NCI-H1930 (cell line): ENCODE measurements around the gene MGAT5.

Experiments
- DNase-seq, 2 experiments: peaks; one replicate each; lab custom pipeline; 2025; lab: John Stamatoyannopoulos, UW

MGAT5 gene

DNA sequence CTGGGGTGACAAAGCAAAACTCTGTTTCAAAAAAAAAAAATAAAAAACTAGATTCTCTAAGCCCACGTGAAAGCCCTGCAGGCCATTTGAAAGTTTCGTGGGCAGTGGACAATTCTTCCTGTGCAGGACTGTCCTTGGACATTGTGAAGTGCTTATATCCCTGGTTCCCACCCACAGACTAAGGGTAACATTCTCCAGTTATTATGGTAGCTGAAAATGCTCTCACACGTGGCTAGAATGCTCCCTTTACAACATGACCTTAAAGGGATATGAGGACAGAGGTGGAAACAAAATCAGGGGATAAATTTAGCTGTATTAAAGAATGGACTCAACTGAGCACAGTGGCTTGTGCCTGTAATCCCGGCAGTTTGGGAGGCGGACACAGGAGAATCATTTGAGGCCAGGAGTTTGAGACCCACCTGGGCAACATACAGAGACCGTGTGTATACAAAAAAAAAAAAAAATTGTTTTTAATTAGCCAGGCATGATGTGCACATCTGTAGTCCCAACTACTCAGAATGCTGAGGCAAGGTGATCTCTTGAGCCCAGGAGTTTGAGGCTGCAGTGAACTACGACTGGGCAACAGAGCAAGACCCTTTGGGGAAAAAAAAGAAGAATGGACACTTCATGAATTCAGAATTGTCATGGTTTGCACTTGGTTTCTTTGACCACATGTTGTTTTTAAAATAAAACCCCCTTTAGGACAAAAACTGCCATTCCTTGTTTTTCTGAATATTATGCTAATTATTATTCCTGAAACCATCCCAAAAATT, 167.9 kb downstream of the MGAT5 start:
- DNase-seq: no peak

GRCh38 chr2:134425724-134426496, 172.0 kb downstream of the MGAT5 start:
- DNase-seq: no peak

DNA sequence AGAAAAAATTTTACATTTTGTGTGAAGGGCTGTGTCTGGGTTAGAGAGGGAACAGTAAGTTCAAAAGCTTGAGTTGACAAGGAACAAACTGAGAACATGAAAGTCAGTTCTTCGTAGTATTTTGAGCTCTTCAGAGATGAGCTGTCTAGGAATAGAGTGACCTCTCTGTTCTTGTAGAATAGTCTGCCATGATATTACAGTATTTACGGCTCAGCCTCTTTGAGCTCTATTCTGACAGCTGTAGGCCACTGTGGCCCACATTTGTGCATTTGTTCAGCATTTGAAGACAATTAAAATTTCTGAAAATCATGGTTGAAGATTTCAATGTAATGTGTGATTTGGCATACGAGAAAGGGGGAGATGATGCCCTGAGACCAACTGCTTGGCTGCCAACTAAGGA, 172.8 kb downstream of the MGAT5 start:
- no peak for DNase-seq

GRCh38 chr2:134429886-134430285, 176.0 kb downstream of the MGAT5 start:
- no peak for DNase-seq

DNA sequence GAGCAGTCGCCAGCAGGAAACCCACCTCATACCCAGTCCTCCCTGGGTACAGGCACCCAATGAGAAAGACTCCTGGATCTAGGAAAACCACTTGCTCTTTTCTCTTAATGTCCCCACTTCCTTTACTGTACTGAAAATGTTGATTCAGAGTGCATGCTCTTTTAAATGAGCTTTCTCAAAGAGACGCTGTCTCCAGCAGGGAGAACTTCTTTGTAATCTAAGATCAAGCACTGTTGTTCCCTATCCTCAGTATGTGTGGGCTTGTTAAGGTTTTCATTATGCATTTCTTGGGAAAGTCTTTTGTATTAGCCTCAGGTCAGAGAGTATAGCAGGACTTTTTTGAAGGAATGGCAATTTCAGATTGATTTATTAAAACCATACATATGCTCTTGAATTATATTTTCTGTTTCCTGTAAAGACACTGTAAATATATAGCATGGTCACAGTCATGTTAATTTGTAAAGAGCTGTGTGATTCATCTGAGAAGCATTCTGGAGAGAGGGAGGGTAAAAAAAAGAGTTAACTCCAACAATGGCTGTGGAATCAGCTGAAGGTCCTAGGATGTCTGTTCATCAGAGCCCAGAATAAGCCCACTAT, 178.1 kb downstream of the MGAT5 start:
- no peak for DNase-seq

DNA sequence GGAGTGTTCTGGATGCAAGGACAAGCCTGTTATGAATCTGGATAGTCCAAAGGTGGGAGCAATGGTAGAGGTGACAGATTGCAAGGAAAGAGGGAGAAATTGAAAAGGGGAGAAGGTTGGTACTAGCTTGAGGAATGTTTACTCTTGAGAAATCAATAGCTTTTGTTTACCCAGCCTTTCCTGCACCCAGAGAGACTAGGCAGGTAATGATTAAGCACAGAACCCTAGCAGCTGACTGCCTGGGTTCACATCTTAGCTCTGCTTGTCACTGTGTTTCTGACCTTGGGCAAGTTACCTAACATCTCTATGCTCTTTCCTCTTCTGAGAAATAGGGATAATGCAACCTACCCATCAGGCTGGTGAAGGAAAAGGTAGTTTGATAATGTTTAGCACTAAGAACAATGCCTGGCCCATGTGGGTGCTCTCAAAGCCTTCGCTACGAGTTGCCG, 178.6 kb downstream of the MGAT5 start:
- DNase-seq: no peak

DNA sequence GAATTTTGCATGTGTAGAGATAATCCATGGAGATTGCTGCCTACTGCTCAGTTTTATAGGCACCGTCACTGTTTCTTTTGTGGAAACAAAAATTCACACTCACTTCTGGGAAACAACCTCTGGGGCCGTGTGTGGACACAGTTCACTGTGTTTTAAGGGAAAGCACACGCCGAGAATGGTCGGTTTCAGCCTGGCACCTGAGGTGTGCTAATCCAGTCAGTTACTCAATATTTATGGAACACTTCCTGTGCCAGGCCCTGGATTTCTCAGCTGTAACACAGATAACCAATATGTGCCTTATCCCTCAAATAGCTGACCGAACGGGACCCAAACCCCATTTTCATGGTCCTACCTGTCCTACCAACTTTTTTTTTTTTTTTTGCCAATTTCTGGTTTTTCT, 179.6 kb downstream of the MGAT5 start:
- no peak for DNase-seq

DNA sequence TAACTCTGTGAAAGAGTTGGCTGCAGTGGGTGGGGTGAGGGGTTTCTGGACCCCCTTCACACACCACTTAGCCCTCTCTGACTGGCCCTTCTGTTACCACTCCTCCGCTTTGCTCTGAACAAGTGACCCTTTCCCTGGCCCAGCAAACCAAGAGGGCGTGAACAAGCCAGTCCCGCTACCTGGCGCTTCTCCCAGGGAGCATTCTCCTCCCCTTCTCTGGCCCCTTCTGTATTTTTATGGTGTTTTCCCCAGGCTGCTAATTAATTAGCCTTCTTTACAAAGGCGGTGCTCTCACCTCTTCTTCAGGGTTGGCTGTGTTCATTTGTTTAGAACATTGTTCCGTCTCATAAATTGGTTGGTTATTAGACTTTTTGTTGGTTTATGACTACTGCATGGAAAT, 180.1 kb downstream of the MGAT5 start:
- DNase-seq: no peak

GRCh38 chr2:134435505-134435904, 181.6 kb downstream of the MGAT5 start:
- DNase-seq: no peak

DNA sequence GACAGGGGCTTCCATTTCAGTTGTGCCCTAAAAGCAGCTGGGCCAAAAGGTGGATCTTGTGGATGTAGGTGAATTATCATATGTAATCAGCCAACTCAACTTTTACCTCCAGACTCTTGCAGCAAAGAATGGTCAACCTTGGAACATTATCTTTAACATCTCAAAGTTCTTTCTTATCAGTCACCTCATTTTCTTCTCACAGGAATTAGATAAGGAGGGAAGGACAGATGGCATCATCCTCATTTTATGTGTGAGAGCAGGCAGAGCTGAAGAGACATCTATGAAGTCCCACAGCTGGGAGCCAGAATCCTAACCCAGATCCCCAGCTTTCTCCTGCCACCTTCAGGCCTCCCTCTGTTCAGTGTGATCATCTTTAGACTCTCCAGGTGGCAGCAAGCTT, 182.1 kb downstream of the MGAT5 start:
- no peak for DNase-seq

DNA sequence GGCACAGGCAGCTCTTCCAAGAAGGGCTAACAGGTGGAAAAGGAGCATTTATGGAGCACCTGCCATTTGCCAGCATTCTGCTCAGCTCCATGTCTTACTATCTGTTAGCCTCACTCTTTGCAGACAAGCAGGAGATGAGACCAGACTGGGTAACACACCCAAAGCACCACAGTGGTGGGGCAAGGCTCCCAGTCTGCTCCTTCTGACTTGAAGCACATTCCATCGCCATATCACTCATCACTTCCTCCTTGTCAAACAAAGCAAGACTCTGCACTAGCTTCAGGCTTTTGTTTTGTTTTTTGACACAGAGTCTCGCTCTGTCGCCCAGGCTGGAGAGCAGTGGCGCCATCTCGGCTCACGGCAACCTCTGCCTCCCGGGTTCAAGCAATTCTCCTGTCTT, 182.8 kb downstream of the MGAT5 start:
- DNase-seq: no peak

GRCh38 chr2:134438371-134438770, 184.5 kb downstream of the MGAT5 start:
- no peak for DNase-seq

GRCh38 chr2:134440336-134440909, 186.6 kb downstream of the MGAT5 start:
- no peak for DNase-seq

GRCh38 chr2:134441153-134441863, 187.4 kb downstream of the MGAT5 start:
- no peak for DNase-seq

- no peak for DNase-seq
Observed at GRCh38 chr2:134443814-134444480, 190.1 kb downstream of the MGAT5 start.

GRCh38 chr2:134445116-134445515, 191.2 kb downstream of the MGAT5 start:
- DNase-seq: no peak

DNA sequence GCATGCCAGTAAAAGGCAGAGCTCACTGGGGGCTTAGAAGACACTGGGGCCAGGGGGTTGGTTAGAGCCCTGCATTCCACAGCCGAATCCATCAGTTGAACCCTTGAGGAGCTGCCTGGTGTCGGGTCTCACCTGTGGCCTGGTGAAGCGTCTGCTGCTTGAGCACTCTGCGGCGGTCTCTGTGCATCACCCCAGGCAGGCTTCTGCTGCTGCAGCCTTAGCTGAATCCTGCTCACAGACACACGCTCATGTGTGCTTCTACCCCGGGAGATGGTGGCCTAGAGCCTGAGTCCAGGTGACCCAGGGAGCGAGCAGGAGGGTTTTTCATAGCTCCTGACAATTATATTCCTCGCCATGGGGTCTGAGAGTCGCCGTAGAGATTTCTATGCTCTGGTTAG, 192.1 kb downstream of the MGAT5 start:
- DNase-seq: no peak

GRCh38 chr2:134446383-134447017, 192.6 kb downstream of the MGAT5 start:
- DNase-seq: no peak

DNA sequence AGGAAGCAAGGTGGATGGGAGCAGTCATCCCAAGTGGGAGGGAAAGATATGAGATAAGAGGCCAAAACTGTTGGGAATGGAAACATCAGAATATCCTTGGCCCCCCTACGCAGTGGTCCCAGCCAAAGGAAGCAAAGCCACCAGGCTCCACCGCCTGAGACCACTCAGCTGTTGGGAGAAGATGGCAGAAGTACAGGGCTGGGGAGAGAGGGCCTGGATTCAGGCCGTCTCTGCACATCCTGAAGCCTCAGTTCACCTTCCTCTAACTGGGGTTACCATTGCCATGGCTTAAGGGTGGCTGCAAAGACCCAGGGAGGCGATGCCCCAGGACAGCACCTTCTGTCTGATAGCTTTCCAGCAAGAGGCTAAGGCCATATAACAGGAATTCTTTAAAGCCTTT, 193.8 kb downstream of the MGAT5 start:
- DNase-seq: no peak

DNA sequence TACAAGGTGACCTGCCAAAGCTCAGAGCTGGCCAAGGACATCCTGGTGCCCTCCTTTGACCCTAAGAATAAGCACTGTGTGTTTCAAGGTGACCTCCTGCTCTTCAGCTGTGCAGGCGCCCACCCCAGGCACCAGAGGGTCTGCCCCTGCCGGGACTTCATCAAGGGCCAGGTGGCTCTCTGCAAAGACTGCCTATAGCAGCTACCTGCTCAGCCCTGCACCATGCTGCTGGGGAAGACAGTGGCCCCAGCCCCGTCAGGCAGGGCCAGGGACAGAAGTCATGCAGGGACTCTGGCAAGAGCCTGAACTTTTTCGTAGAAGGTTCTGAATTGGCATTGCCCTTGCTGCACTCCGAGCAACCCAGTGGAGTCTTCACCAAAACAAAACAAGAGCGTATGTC, 194.8 kb downstream of the MGAT5 start:
- DNase-seq: no peak

- DNase-seq: no peak
Observed at GRCh38 chr2:134449157-134449556, 195.3 kb downstream of the MGAT5 start.
